ENCODE measurements around the gene PDE4A. TPM values are rescaled to one million over a fixed set of nuclear protein-coding genes. Genes with fewer than 3 reads are reported as not detected.

Gene PDE4A
- total and polyA plus RNA-seq, 3 donors from 2014 or later = 20.1 to 35.4 (median 35.0) TPM

GRCh38 chr19:10433131-10433536, 12.8 kb downstream of the PDE4A start:
- intact Hi-C loops (cut with DNase I; ENCODE audit: low total_unique reads) = no loop called here
- no peak for TF ChIP-seq CTCF (IDR thresholded peaks at IDR 0.05)
- TF ChIP-seq POLR2A (IDR thresholded peaks at IDR 0.05) = no peak
- H3K36me3 ChIP-seq (ENCODE audit: low read depth, missing control alignments) = no peaks in the 10 kb centered on the region
- no peak for DNase-seq
- no peak overlapping the region for H3K4me3 ChIP-seq
- H3K4me1 ChIP-seq = no peaks in the 10 kb centered on the region
- H3K27ac ChIP-seq = no peak overlapping the region
- WGBS, 2 donors = 75 to 86% methylated on average over 4 to 10 of the region's 10 CpGs
- H3K27me3 ChIP-seq = no peaks in the 10 kb centered on the region
- H3K9me3 ChIP-seq = no peaks in the 10 kb centered on the region

- H3K4me1 ChIP-seq = no peaks in the 10 kb centered on the region
- intact Hi-C loops (cut with DNase I; ENCODE audit: low total_unique reads) = no loop called here
- no peak overlapping the region for H3K27ac ChIP-seq
- H3K27me3 ChIP-seq = no peaks in the 10 kb centered on the region
- no peak overlapping the region for H3K4me3 ChIP-seq
- no peaks in the 10 kb centered on the region for H3K36me3 ChIP-seq (ENCODE audit: low read depth, missing control alignments)
- DNase-seq = no peak
- TF ChIP-seq CTCF (IDR thresholded peaks at IDR 0.05) (no peak), POLR2A (IDR thresholded peaks at IDR 0.05) (no peak)
- no peaks in the 10 kb centered on the region for H3K9me3 ChIP-seq
- 84 to 88% methylated on average over 5 of the region's 5 CpGs for WGBS, 2 donors
Measured at GRCh38 chr19:10439588-10439987, 19.2 kb downstream of the PDE4A start.

- intact Hi-C loops (cut with DNase I; ENCODE audit: low total_unique reads) = no loop called here
- H3K4me1 ChIP-seq = no peaks in the 10 kb centered on the region
- H3K4me3 ChIP-seq = no peak overlapping the region
- no peaks in the 10 kb centered on the region for H3K9me3 ChIP-seq
- no peaks in the 10 kb centered on the region for H3K27me3 ChIP-seq
- no peak for DNase-seq
- no peak for TF ChIP-seq CTCF (IDR thresholded peaks at IDR 0.05)
- no peak for TF ChIP-seq POLR2A (IDR thresholded peaks at IDR 0.05)
- H3K27ac ChIP-seq = no peak overlapping the region
- H3K36me3 ChIP-seq (ENCODE audit: low read depth, missing control alignments) = no peaks in the 10 kb centered on the region
- 89 to 92% methylated on average over 3 of the region's 3 CpGs for WGBS, 2 donors
Measured at GRCh38 chr19:10442698-10443097, 22.4 kb downstream of the PDE4A start.

GRCh38 chr19:10449037-10449436, 28.7 kb downstream of the PDE4A start:
- 87 to 97% methylated on average over 7 of the region's 7 CpGs for WGBS, 2 donors
- Histone ChIP-seq H3K27me3 (no peaks in the 10 kb centered on the region), H3K9me3 (no peaks in the 10 kb centered on the region), H3K36me3 (ENCODE audit: low read depth, missing control alignments) (no peaks in the 10 kb centered on the region), H3K4me3 (no peak overlapping the region), H3K4me1 (no peaks in the 10 kb centered on the region), H3K27ac (no peak overlapping the region)
- DNase-seq = no peak
- intact Hi-C loops (cut with DNase I; ENCODE audit: low total_unique reads) = no loop called here
- TF ChIP-seq POLR2A (IDR thresholded peaks at IDR 0.05) (no peak), CTCF (IDR thresholded peaks at IDR 0.05) (no peak)

DNA sequence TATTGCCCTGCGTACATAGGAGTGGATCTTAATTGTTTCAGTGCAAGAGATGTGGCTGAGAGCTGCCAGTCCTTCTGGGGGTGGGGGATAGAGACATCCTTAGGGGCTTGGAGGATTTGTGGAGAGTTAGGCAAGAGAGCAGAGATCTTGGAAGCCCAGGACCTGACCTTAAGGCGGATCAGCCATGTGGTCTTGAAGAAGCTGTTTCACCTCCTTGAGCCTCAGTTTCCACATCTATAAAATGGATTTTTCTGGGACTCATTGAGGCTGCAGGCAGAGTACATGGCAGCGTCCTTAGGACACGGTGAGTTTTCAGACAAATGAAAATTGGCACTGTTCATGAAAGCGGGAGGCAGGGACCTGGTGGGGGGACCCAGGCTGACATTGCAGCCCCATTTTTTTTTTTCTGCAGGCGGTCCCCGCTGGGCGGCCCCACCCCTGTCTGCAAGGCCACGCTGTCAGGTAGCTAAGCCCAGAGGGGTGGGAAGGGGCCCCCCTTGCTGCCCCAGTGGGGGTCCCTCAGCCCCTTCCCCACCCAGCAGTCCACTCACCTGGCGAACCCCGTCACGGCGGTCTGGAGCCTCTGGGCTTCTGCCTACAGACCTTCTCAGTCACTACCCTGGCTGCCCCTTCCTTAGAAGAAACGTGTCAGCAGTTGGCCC, 30.0 kb downstream of the PDE4A start:
- TF ChIP-seq POLR2A (IDR thresholded peaks at IDR 0.05) (no peak), CTCF (IDR thresholded peaks at IDR 0.05) (no peak)
- Histone ChIP-seq H3K4me1 (no peaks in the 10 kb centered on the region), H3K27me3 (no peaks in the 10 kb centered on the region), H3K27ac (no peak overlapping the region), H3K9me3 (no peaks in the 10 kb centered on the region), H3K36me3 (ENCODE audit: low read depth, missing control alignments) (no peaks in the 10 kb centered on the region), H3K4me3 (no peak overlapping the region)
- intact Hi-C loops (cut with DNase I; ENCODE audit: low total_unique reads) = no loop called here
- WGBS, 2 donors = 42 to 64% methylated on average over 8 to 13 of the region's 14 CpGs
- DNase-seq = no peak

Data from testis (tissue), 3 donors.